HepG2 (cell line): ENCODE results near the gene SH3PXD2A. TPM values are rescaled to one million over a fixed set of nuclear protein-coding genes. Genes with fewer than 3 reads are reported as not detected.

Source experiments
- FOXA1 ChIP-seq, 2 experiments: fragments of 450-650 bp in 1 of 2; sonication (generic) in 1 of 2; formaldehyde crosslinking in 1 of 2; IDR thresholded peaks; 2 replicates each; pipeline versions ENCODE4 v1.4.0 to v1.6.1; 2016 to 2020; ENCODE audit warnings: missing genetic modification reagents in 1 of 2
- GTF2F1 ChIP-seq: fragments of 150-350 bp; IDR thresholded peaks from 2 replicates; pipeline ENCODE4 v1.6.1; 2014; ENCODE audit warnings: low read length
- HDAC2 ChIP-seq: sonication (generic); formaldehyde crosslinking; IDR thresholded peaks from 2 replicates; pipeline ENCODE4 v1.4.0; 2020; ENCODE audit warnings: missing genetic modification reagents
- MEF2D ChIP-seq: sonication (generic); formaldehyde crosslinking; IDR thresholded peaks from 2 replicates; pipeline ENCODE4 v1.5.1; 2020; ENCODE audit warnings: mild to moderate bottlenecking, missing genetic modification reagents
- NCOA1 ChIP-seq: sonication (generic); formaldehyde crosslinking; IDR thresholded peaks from 2 replicates; pipeline ENCODE4 v1.9.0; 2021; ENCODE audit warnings: missing genetic modification reagents
- NR2F6 ChIP-seq, 2 experiments: IDR thresholded peaks; 2 replicates each; pipeline ENCODE4 v1.6.1; 2016; ENCODE audit warnings: antibody characterized with exemption in 1 of 2, mild to moderate bottlenecking in 1 of 2
- SALL1 ChIP-seq: sonication (generic); formaldehyde crosslinking; IDR thresholded peaks from 2 replicates; pipeline ENCODE4 v1.8.0; 2022; ENCODE audit warnings: mild to moderate bottlenecking, missing genetic modification reagents
- SNAI1 ChIP-seq: sonication (generic); formaldehyde crosslinking; IDR thresholded peaks from 2 replicates; pipeline ENCODE4 v1.5.0; 2020; ENCODE audit warnings: mild to moderate bottlenecking, missing genetic modification reagents, borderline replicate concordance
- TSC22D2 ChIP-seq: sonication (generic); formaldehyde crosslinking; IDR thresholded peaks from 2 replicates; pipeline ENCODE4 v1.5.1; 2020; ENCODE audit warnings: missing genetic modification reagents, mild to moderate bottlenecking, borderline replicate concordance
- ZMYM4 ChIP-seq: sonication (generic); formaldehyde crosslinking; IDR thresholded peaks from 2 replicates; pipeline ENCODE4 v1.8.1; 2023; ENCODE audit warnings: mild to moderate bottlenecking, missing genetic modification reagents
- ZNF180 ChIP-seq: sonication (generic); formaldehyde crosslinking; IDR thresholded peaks from 2 replicates; pipeline ENCODE4 v1.4.0; 2020; ENCODE audit warnings: low read depth, missing genetic modification reagents, borderline replicate concordance
- ZNF232 ChIP-seq: sonication (generic); formaldehyde crosslinking; IDR thresholded peaks from 2 replicates; pipeline ENCODE4 v1.4.0; 2020; ENCODE audit warnings: missing genetic modification reagents, borderline replicate concordance
- ZNF7 ChIP-seq: IDR thresholded peaks from 2 replicates; pipeline ENCODE4 v1.6.1; 2016; ENCODE audit warnings: missing biosample characterization, missing genetic modification reagents
- polyA plus RNA-seq, 8 experiments: library from polyadenylated mRNA; depleted of rRNA in 3 of 8; stranded (reverse) in 7 of 8; unstranded in 1 of 8; fragments of >200 nt; fragmentation: Illumina TruSeq in 4 of 8; extraction: Trizol in 4 of 8; gene quantifications; 2 replicates each; pipeline versions ENCODE4 v1.2.1 to v1.2.3, GENCODE V29; 2011 to 2016; ENCODE audit warnings: low read depth in 4 of 8, missing spikeins in 1 of 8, mixed read lengths in 1 of 8; ENCODE audit not compliant: insufficient read depth in 1 of 8
- total RNA-seq, 5 experiments: library from RNA; depleted of rRNA; stranded (reverse); fragments of >200 nt; fragmentation: Illumina TruSeq; extraction: Trizol; gene quantifications; 2 replicates each; pipeline ENCODE4 v1.2.3, GENCODE V29; 2016; ENCODE audit warnings: low read depth in 1 of 5
- TF ChIP-seq, protein P1 (sequence below): sonication (generic); formaldehyde crosslinking; IDR thresholded peaks from 2 replicates; pipeline ENCODE4 v1.4.0; 2020; ENCODE audit warnings: missing genetic modification reagents
- TF ChIP-seq, protein P2 (sequence below): sonication (generic); formaldehyde crosslinking; IDR thresholded peaks from 2 replicates; pipeline ENCODE4 v1.5.1; 2020; ENCODE audit warnings: mild to moderate bottlenecking, missing genetic modification reagents, moderate library complexity
- TF ChIP-seq, protein P3 (sequence below): sonication (generic); formaldehyde crosslinking; conservative IDR thresholded peaks from 2 replicates; pipeline ENCODE4 v1.8.0; 2022; ENCODE audit warnings: missing genetic modification reagents

SH3PXD2A gene
- total and polyA plus RNA-seq, 2 of the 13 experiments (the other 11 are each of a cell fraction or from before 2014, with no cell fraction given) = 11.1 to 11.3 TPM

DNA sequence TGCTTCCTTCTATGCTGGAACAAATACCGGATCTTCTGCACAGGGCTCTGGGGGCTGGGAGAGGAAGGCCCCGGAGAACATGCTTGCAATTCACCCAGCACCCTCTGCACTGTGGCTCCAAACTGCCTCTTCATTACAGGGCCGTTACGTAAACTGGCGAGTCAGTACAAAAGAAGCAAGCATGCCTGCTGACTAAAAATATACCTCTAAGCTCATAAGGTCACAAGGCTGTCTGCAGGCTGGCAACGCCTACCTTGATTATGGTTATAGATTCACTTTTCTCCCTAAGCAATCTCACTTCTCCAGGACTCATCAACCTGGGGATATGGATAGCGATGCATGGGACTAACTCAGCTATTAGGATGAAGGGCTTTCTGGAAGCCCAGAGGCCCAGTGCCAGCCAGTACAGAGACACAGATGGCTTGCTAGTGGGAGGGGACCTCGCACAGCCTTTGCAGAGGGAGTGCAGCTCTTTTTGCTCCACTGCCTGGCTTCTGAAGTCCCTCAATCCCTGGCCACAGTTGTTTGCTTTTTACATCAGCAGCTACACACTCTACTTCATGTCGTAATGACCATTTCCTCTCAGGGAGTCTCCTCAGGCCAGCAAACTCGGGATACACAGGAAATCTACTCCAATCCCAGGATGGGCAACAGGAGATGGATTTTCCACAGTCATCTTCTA lies 96.1 kb downstream of the SH3PXD2A start (continued):
- TF ChIP-seq, protein P1, sequence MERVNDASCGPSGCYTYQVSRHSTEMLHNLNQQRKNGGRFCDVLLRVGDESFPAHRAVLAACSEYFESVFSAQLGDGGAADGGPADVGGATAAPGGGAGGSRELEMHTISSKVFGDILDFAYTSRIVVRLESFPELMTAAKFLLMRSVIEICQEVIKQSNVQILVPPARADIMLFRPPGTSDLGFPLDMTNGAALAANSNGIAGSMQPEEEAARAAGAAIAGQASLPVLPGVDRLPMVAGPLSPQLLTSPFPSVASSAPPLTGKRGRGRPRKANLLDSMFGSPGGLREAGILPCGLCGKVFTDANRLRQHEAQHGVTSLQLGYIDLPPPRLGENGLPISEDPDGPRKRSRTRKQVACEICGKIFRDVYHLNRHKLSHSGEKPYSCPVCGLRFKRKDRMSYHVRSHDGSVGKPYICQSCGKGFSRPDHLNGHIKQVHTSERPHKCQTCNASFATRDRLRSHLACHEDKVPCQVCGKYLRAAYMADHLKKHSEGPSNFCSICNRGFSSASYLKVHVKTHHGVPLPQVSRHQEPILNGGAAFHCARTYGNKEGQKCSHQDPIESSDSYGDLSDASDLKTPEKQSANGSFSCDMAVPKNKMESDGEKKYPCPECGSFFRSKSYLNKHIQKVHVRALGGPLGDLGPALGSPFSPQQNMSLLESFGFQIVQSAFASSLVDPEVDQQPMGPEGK (CRISPR knock-in tag) = peak; percentile 17
- TF ChIP-seq FOXA1 (IDR thresholded peaks at IDR 0.05) = no peak
- TF ChIP-seq FOXA1 (CRISPR knock-in tag; IDR thresholded peaks at IDR 0.05) = 0 out of 2 replicates have a peak, but pooled peaks have one; percentile 27
- TF ChIP-seq SNAI1 (CRISPR knock-in tag) = no peak
- TF ChIP-seq GTF2F1 = no peak
- peak; percentile 28; the same call in 1 of the 2 replicates for TF ChIP-seq SALL1
- no peak for TF ChIP-seq NCOA1 (CRISPR knock-in tag)
- TF ChIP-seq, protein P2, sequence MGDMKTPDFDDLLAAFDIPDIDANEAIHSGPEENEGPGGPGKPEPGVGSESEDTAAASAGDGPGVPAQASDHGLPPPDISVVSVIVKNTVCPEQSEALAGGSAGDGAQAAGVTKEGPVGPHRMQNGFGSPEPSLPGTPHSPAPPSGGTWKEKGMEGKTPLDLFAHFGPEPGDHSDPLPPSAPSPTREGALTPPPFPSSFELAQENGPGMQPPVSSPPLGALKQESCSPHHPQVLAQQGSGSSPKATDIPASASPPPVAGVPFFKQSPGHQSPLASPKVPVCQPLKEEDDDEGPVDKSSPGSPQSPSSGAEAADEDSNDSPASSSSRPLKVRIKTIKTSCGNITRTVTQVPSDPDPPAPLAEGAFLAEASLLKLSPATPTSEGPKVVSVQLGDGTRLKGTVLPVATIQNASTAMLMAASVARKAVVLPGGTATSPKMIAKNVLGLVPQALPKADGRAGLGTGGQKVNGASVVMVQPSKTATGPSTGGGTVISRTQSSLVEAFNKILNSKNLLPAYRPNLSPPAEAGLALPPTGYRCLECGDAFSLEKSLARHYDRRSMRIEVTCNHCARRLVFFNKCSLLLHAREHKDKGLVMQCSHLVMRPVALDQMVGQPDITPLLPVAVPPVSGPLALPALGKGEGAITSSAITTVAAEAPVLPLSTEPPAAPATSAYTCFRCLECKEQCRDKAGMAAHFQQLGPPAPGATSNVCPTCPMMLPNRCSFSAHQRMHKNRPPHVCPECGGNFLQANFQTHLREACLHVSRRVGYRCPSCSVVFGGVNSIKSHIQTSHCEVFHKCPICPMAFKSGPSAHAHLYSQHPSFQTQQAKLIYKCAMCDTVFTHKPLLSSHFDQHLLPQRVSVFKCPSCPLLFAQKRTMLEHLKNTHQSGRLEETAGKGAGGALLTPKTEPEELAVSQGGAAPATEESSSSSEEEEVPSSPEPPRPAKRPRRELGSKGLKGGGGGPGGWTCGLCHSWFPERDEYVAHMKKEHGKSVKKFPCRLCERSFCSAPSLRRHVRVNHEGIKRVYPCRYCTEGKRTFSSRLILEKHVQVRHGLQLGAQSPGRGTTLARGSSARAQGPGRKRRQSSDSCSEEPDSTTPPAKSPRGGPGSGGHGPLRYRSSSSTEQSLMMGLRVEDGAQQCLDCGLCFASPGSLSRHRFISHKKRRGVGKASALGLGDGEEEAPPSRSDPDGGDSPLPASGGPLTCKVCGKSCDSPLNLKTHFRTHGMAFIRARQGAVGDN (CRISPR knock-in tag) = peak; percentile 35; the same call in 1 of the 2 replicates
- TF ChIP-seq TSC22D2 = 0 out of 2 replicates have a peak, but pooled peaks have one; percentile 29
- TF ChIP-seq NR2F6 (IDR thresholded peaks at IDR 0.05) = no peak
- TF ChIP-seq NR2F6 (CRISPR knock-in tag; IDR thresholded peaks at IDR 0.05) = peak; percentile 22; the same call in 1 of the 2 replicates
- 0 out of 2 replicates have a peak, but pooled peaks have one; percentile 21 for TF ChIP-seq HDAC2 (CRISPR knock-in tag)
- TF ChIP-seq ZMYM4 (CRISPR knock-in tag) = no peak
- no peak for TF ChIP-seq ZNF232
- TF ChIP-seq, protein P3, sequence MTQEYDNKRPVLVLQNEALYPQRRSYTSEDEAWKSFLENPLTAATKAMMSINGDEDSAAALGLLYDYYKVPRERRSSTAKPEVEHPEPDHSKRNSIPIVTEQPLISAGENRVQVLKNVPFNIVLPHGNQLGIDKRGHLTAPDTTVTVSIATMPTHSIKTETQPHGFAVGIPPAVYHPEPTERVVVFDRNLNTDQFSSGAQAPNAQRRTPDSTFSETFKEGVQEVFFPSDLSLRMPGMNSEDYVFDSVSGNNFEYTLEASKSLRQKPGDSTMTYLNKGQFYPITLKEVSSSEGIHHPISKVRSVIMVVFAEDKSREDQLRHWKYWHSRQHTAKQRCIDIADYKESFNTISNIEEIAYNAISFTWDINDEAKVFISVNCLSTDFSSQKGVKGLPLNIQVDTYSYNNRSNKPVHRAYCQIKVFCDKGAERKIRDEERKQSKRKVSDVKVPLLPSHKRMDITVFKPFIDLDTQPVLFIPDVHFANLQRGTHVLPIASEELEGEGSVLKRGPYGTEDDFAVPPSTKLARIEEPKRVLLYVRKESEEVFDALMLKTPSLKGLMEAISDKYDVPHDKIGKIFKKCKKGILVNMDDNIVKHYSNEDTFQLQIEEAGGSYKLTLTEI (CRISPR knock-in tag) = no peak
- TF ChIP-seq ZNF7 (CRISPR knock-in tag) = peak; percentile 48; the same call in 1 of the 2 replicates
- no peak for TF ChIP-seq ZNF180 (CRISPR knock-in tag)
- peak; percentile 82 for TF ChIP-seq MEF2D (CRISPR knock-in tag)
